Fibroblast of skin of left quadriceps (primary cell): ENCODE measurements around the gene SECISBP2.
"Not testable (repeated sequence)": the region's sequence is repeated elsewhere in the genome, so short reads cannot be mapped to it uniquely, and the experiment has no call there.

Experiments used
- DNase-seq, 2 experiments: peaks; one replicate each; pipeline ENCODE4 v3.0.0-alpha.2; 2013; ENCODE audit warnings: low read depth in 2 of 2

SECISBP2 gene

GRCh38 chr9:89364666-89365531 lies 46.6 kb downstream of the SECISBP2 start:
- no peak for DNase-seq

GRCh38 chr9:89365532-89365912 lies 47.2 kb downstream of the SECISBP2 start:
- no peak for DNase-seq

DNA sequence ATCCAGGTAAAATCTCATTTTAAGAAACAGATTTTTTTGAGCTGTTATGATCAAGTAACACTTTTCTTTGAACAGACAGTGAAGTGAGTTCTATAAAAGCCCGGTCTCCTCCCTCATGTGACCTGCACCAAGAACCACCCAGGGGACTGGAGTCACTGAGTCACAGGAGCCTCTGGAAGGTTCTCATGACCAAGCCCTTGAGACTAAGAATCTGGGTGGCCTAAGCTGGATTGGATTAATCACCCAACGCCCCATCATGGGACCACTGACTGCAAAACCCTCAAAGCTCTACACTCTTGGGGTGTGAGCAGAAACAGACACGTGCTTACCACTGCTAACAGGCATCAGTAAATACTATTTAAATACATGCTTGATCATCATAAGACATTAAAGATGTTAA lies 48.4 kb downstream of the SECISBP2 start:
- no peak for DNase-seq

DNA sequence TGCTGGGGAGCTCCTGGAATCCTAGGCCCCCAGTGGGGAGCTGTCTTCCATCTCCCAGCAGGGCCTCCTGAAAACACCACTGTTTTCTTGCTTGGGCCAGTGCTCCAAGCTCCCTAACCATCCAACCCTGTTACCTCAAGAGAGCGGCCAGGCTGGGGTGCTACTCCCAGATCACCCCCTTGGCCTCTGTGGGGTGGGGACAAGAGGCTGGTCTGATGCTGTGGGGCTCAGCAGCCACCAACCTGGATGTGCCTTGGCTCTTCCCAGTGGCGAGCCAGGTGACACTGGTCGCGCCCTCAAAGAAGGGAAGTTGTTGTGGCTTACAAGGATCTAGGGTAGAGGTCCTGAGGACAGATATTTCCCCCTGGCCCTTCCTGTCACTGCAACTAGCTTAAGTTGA lies 49.0 kb downstream of the SECISBP2 start:
- no peak for DNase-seq

- no peak for DNase-seq
These were observed 49.6 kb downstream of the SECISBP2 start for GRCh38 chr9:89367726-89368437.

DNA sequence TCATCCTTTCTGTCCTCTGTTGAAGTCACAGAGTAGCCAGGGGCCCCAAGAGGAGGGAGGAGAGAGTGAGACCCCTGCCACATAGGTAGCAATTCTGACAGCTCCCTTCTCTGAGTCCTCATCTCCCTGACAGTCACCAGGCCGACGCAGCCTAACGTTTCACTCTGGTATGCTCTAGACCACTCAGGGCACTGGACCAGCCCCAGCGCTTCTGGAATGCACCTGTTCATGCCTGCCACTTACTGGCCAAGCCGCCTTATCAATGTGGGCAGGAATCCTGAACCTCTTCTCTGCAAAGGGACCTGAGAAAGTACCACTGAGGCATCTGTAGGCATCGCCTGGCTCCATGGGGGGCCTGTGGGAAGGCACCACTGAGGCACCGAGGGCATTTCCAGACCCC lies 50.2 kb downstream of the SECISBP2 start:
- no peak for DNase-seq

DNA sequence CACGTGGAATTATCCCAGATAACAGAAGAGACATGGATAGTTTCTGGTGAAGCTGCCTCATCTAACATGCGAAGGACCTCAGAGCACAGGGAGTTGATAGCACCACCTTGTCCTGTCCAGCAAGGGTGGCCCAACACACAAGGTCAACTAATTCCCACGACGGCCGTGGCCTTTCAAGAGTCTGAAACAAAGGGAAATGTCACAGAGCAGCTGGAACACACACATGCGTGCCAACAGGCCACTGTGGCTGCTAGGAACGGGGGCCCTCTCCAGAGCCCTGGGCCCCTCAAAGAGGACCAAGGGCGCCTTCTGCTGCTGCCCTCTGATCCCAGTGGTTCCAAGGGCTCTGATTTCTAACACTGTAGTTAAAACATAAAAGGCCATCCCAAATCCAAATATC lies 50.7 kb downstream of the SECISBP2 start:
- no peak for DNase-seq

- DNase-seq, result no peak
These were observed 52.3 kb downstream of the SECISBP2 start for GRCh38 chr9:89370593-89370992.

DNA sequence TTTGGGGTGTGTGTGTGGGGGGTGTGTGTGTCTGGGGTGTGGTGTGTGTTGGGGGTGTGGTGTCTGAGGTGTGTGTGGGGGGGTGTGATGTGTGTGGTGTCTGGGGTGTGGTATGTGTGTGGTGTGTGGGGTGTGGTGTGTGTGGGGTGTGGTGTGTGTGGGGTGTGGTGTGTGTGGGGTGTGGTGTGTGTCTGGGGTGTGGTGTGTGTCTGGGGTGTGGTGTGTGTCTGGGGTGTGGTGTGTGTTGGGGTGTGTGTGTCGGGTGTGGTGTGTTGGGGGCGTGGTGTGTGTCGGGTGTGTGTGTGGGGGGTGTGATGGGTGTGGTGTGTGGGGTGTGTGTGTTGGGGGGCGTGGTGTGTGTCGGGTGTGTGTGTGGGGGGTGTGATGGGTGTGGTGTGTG lies 53.5 kb downstream of the SECISBP2 start:
- not testable (repeated sequence) for DNase-seq

GRCh38 chr9:89372230-89372816 lies 54.0 kb downstream of the SECISBP2 start:
- no peak for DNase-seq

- DNase-seq, result no peak
These were observed 54.7 kb downstream of the SECISBP2 start for GRCh38 chr9:89372979-89373378.

DNA sequence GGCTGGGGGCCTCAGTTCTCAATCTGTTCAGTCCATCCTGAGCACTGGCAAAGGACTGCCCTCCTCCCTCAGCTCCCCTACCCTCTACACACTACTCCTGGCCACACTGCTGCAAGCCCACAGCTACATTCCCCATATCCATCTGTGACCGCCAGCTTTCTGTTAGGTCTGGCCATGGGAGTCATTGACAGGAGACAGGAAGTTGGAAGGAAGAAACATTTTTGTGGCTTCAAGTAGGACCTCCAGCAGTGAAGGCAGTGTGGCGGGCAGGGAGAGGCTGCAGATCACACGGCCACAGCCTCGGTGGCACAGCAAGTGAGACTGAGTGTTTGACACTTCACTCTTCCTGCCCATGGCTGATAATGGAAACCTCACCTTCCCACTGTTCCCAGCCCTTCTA lies 55.9 kb downstream of the SECISBP2 start:
- DNase-seq, result peak; percentile 14 to 20

- no peak for DNase-seq
These were observed 57.0 kb downstream of the SECISBP2 start for GRCh38 chr9:89375191-89375760.

- no peak for DNase-seq
These were observed 58.0 kb downstream of the SECISBP2 start for GRCh38 chr9:89376286-89376685.

DNA sequence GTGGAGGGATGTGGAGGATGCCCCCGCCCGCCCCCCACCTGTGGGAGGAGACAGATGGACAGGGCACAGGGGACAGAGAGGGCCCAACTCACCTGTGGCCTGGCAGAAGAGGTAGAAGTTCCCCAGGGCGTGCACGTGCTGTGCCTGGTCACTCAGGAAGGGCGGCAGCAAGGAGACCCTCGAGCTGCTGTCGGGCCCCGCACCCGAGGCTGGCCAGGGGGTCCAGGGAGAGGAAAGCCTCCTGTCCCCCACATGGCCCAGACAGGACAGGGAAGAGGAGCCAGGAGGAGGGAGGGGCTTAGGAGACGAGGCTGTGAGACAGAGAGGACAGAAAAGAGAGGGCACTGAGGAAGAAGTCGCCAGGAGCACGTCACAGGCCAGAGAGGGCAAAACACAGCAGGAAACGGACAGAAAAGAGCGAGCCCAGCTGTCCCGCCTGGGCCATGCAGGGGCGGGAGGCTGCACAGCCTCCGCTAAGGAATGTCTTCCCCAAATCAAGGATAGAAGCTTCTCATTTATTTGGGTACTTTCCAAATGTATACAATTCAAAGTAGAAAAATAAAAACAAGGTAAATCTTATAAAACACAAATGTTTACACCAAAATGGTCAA lies 58.5 kb downstream of the SECISBP2 start:
- no peak for DNase-seq

DNA sequence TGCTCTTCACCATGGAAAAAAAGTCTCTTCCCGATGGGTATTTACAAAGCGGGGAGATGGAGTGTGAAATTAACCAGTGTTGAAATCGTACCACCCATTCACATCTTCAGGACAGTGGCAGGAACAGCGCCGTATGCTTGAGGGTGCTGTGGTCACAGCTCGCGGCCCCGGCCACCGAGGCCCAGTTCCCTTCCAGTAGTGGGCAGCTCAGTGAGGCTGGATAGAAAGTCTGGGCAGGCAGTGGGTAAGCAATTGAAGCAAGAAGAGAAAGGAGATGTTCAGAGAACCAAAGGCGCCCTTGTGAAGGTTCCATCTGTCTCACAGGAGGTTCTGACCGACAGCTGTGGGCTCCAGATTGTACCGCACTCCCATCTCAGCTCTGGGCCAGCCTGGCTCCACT lies 59.1 kb downstream of the SECISBP2 start:
- DNase-seq, result no peak

DNA sequence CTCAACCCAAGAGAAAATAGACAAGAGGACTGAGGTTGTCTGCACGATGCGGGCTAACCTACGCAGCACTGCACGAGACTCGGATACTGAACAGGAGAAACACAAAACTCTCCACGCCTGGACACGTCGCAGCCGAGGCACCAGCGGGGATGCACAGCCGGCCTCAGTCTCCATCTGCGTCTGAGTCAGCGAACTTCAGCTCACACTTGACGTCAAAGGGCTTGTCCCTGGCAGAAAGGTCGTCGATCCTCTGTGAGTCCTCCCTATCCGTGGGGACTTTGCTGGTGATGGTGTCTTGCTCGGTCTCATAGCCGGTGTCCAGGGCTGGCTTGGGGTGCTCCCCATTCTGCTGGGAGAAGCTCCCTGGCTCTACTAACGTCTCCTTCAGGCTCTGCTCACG lies 60.2 kb downstream of the SECISBP2 start:
- no peak for DNase-seq

DNA sequence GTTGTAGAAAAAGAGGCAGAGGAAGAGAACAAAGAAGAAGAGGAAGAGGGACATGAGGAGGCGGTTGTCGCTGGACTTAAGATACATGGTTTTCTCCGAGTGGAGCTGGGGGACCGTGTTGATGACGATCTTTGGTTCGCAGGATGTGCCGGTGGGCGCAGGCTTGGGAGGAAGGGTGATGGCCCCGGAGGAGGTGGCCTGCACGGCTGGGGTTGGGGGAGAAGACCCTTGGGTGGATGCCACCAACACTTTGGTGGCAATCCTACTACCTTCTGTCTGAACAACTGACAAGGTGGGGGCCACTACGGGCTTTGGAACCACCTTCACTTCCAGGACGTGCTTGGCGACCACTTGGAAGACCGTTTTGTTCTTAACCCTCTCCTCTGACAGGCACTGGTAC lies 60.7 kb downstream of the SECISBP2 start:
- DNase-seq, result no peak

GRCh38 chr9:89379508-89380115 lies 61.3 kb downstream of the SECISBP2 start:
- DNase-seq, result no peak

DNA sequence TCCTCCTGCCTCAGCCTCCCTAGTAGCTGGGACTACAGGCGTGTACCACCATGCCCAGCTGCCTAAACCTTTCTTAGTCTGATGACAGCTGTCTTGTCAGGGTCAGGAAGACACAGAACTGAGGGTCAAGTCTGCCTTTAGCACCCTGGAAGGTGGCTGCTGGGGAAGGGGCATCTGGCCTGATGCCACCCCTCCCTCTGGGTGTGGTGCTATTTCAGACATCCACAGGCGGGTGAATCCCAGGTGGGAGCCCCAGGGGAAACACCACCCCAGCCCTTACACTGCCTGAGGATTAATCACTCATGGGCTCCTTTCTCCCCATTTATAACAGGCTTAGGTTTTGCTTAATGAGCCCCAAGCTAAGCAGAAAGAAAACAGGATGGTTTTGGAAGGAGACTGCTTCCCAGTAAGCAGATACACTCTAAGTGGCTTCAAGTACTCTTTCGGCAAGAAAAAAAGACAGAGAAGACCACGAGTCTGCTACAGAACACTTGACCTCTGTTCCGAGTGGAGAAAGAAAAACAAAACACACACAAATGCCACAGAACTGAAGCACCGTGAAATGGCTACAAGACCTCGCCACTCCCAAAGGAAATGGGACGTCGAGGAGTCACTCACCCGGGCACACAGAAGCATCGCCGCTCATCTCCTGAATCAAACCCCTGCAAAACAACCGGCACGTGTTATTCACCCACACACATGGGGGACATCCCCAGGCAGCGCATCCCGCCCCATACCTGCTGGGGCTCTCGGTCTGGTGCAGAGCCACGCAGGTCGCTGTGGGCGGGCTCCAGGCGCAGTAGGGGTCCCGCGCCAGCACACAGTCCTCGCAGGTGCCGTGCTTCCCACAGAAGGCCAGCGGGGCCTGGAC lies 62.4 kb downstream of the SECISBP2 start:
- DNase-seq, result no peak

DNA sequence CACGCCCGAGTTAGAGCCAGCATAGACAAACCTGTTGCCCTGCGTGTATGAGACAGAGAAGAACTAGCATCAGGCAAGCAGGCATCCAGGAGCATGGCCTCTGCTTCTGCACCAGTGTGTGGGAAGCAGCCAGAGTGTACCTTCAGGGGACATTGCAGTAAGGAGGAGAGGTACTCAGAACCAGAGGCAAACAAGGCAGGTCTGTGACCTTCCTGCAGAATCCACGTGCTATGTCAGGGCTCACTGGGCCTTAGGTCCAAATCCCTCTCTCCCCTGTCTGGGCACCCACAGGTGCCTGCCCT lies 63.0 kb downstream of the SECISBP2 start:
- DNase-seq, result no peak
